Stomach (tissue), 9 donors: ENCODE measurements around the gene G6PC1. TPM values are rescaled to one million over a fixed set of nuclear protein-coding genes. Genes with fewer than 3 reads are reported as not detected.
A peak's percentile ranks its signal among the peaks of the same experiment; 100 is the strongest.

ENCODE experiments used
- DNase-seq, 2 donors: peaks; one replicate each; pipeline versions ENCODE4 v3.0.0 to v3.0.0-alpha.2; 2013 to 2019
- H3K27ac ChIP-seq, 5 donors: fragments of 200-600 bp in 4 of 5; sonication (generic) in 4 of 5; one replicate each; pipeline ENCODE4 v1.5.1; 2013 to 2019; ENCODE audit warnings: mild to moderate bottlenecking in 1 of 5, moderate library complexity in 1 of 5
- H3K27me3 ChIP-seq, 3 donors: fragments of 200-600 bp; sonication (generic); one replicate each; pipeline ENCODE4 v1.5.1; 2017 to 2019; ENCODE audit warnings: mixed run types in 1 of 3
- H3K36me3 ChIP-seq, 4 donors: fragments of 200-600 bp; sonication (generic); 1 replicate in 3 of 4; 2 replicates in 1 of 4; pipeline ENCODE4 v1.5.1; 2016 to 2019
- H3K4me1 ChIP-seq, 4 donors: fragments of 200-600 bp; sonication (generic); one replicate each; pipeline ENCODE4 v1.5.1; 2016 to 2019
- H3K4me3 ChIP-seq, 4 donors: fragments of 200-600 bp; sonication (generic) in 3 of 4; one replicate each; pipeline ENCODE4 v1.5.1; 2016 to 2019; ENCODE audit warnings: mild to moderate bottlenecking in 1 of 4
- H3K9me3 ChIP-seq, 4 donors: fragments of 200-600 bp; sonication (generic); one replicate each; pipeline ENCODE4 v1.5.1; 2016 to 2019
- CTCF ChIP-seq, 7 experiments: fragments of 450-650 bp in 4 of 7; fragments of 200-600 bp in 3 of 7; sonication (generic) in 3 of 7; IDR thresholded peaks; one replicate each; pipeline ENCODE4 v1.5.1; 2016 to 2019; ENCODE audit warnings: antibody characterized with exemption in 7 of 7, control low read depth in 2 of 7, mild to moderate bottlenecking in 1 of 7
- EP300 ChIP-seq: sonication (generic); formaldehyde crosslinking; IDR thresholded peaks from one replicate; pipeline ENCODE4 v1.6.1; 2017; ENCODE audit warnings: antibody characterized with exemption
- POLR2A ChIP-seq, 4 donors: fragments of 450-650 bp; IDR thresholded peaks; one replicate each; pipeline ENCODE4 v1.6.1; 2016; ENCODE audit warnings: antibody characterized with exemption in 4 of 4, control low read depth in 2 of 4, mild to moderate bottlenecking in 1 of 4, moderate library complexity in 1 of 4
- POLR2AphosphoS5 ChIP-seq, 3 donors: sonication (generic); formaldehyde crosslinking; IDR thresholded peaks; one replicate each; pipeline ENCODE4 v1.6.1; 2016; ENCODE audit warnings: antibody characterized with exemption in 3 of 3
- WGBS, 5 donors: extraction: QIAGEN DNeasy Blood & Tissue Kit in 3 of 5; methylation state at CpG; one replicate each; pipeline versions ENCODE4 v1.1.5 to v1.1.7; 2013 to 2018; 5-methylcytosine and 5-hydroxymethylcytosine counted together
- intact Hi-C: fragments of 100-400 bp; cut with DNase I; formaldehyde crosslinking; loops from one replicate; pipeline ENCODE4 v1.15.1; 2023; ENCODE audit warnings: low total_unique reads
- polyA plus RNA-seq, 3 donors: library from polyadenylated mRNA; stranded (reverse); fragments of 200-250 nt; gene quantifications; one replicate each; pipeline ENCODE4 v1.2.3, GENCODE V29; 2013
- total RNA-seq, 5 donors: library from RNA; depleted of rRNA; stranded (reverse); fragments of >200 nt; gene quantifications; one replicate each; pipeline versions ENCODE4 v1.1.0 to v1.2.3, GENCODE V29; 2014 to 2016
- donor health status: healthy with polysubstance abuse.
- donor health status: Bipolar disorder and iron deficiency.
- donor health status: healthy.

The G6PC1 gene
- total and polyA plus RNA-seq, 8 donors = 4.0 TPM; not detected in 7

- peak overlapping the region in 1 of 4 donors; percentile 4 for H3K4me3 ChIP-seq
- no peak for TF ChIP-seq CTCF (IDR thresholded peaks at IDR 0.05)
- intact Hi-C loops = no loop called here
- no peaks in the 10 kb centered on the region for H3K9me3 ChIP-seq
- WGBS, 5 donors = 53 to 64% (median 59%) methylated on average over 15 of the region's 15 CpGs
- H3K27ac ChIP-seq = no peak overlapping the region
- H3K4me1 ChIP-seq = peaks cover 0 to 24% (median 5%) of the 10 kb centered on the region in 4 donors
- no peaks in the 10 kb centered on the region for H3K36me3 ChIP-seq
- H3K27me3 ChIP-seq = no peaks in the 10 kb centered on the region
- no peak for DNase-seq
Observed at GRCh38 chr17:42886283-42887176, 14.1 kb upstream of the G6PC1 start.

GRCh38 chr17:42889809-42890208 is 10.8 kb upstream of the G6PC1 start:
- H3K27ac ChIP-seq = no peak overlapping the region
- no peak overlapping the region for H3K4me3 ChIP-seq
- H3K9me3 ChIP-seq = no peaks in the 10 kb centered on the region
- H3K36me3 ChIP-seq = no peaks in the 10 kb centered on the region
- DNase-seq = no peak
- H3K4me1 ChIP-seq = peaks cover 26 to 55% (median 35%) of the 10 kb centered on the region in 4 donors
- intact Hi-C loops = no loop called here
- WGBS, 5 donors = 88 to 95% (median 92%) methylated on average over 7 of the region's 7 CpGs
- TF ChIP-seq POLR2A (IDR thresholded peaks at IDR 0.05) = no peak
- TF ChIP-seq POLR2AphosphoS5 (IDR thresholded peaks at IDR 0.05) = no peak
- no peak for TF ChIP-seq EP300
- no peak for TF ChIP-seq CTCF (IDR thresholded peaks at IDR 0.05)
- no peaks in the 10 kb centered on the region for H3K27me3 ChIP-seq

- intact Hi-C loops = no loop called here
- TF ChIP-seq POLR2A (IDR thresholded peaks at IDR 0.05) = no peak
- TF ChIP-seq EP300 = no peak
- TF ChIP-seq CTCF (IDR thresholded peaks at IDR 0.05) = no peak
- TF ChIP-seq POLR2AphosphoS5 (IDR thresholded peaks at IDR 0.05) = no peak
- peaks cover 35 to 61% (median 45%) of the 10 kb centered on the region in 4 donors for H3K4me1 ChIP-seq
- H3K4me3 ChIP-seq = no peak overlapping the region
- DNase-seq = peak; percentile 56
- H3K9me3 ChIP-seq = no peaks in the 10 kb centered on the region
- no peaks in the 10 kb centered on the region for H3K27me3 ChIP-seq
- 42 to 69% (median 50%) methylated on average over 10 of the region's 10 CpGs for WGBS, 5 donors
- H3K27ac ChIP-seq = peak overlapping the region in 4 of 5 donors; percentile 45 to 80 (median 76)
- H3K36me3 ChIP-seq = no peaks in the 10 kb centered on the region
Observed at GRCh38 chr17:42891539-42892152, 9.0 kb upstream of the G6PC1 start.

- Histone ChIP-seq H3K27me3 (no peaks in the 10 kb centered on the region), H3K36me3 (no peaks in the 10 kb centered on the region), H3K9me3 (no peaks in the 10 kb centered on the region), H3K4me3 (no peak overlapping the region), H3K4me1 (peaks cover 35 to 55% (median 45%) of the 10 kb centered on the region in 4 donors), H3K27ac (peak overlapping the region; percentile 1 to 84 (median 70))
- 30 to 42% (median 37%) methylated on average over 4 of the region's 4 CpGs for WGBS, 5 donors
- intact Hi-C loops = no loop called here
- TF ChIP-seq POLR2A (IDR thresholded peaks at IDR 0.05) (no peak), CTCF (IDR thresholded peaks at IDR 0.05) (no peak), POLR2AphosphoS5 (IDR thresholded peaks at IDR 0.05) (no peak), EP300 (no peak)
- DNase-seq = peak in 1 of 2 donors; percentile 27
Observed at GRCh38 chr17:42893359-42893758, 7.2 kb upstream of the G6PC1 start.
